ENCODE results near the gene CHIC2. TPM values are rescaled to one million over a fixed set of nuclear protein-coding genes. Genes with fewer than 3 reads are reported as not detected.

CHIC2 gene
- total RNA-seq, 1 donor = 74.3 TPM

DNA sequence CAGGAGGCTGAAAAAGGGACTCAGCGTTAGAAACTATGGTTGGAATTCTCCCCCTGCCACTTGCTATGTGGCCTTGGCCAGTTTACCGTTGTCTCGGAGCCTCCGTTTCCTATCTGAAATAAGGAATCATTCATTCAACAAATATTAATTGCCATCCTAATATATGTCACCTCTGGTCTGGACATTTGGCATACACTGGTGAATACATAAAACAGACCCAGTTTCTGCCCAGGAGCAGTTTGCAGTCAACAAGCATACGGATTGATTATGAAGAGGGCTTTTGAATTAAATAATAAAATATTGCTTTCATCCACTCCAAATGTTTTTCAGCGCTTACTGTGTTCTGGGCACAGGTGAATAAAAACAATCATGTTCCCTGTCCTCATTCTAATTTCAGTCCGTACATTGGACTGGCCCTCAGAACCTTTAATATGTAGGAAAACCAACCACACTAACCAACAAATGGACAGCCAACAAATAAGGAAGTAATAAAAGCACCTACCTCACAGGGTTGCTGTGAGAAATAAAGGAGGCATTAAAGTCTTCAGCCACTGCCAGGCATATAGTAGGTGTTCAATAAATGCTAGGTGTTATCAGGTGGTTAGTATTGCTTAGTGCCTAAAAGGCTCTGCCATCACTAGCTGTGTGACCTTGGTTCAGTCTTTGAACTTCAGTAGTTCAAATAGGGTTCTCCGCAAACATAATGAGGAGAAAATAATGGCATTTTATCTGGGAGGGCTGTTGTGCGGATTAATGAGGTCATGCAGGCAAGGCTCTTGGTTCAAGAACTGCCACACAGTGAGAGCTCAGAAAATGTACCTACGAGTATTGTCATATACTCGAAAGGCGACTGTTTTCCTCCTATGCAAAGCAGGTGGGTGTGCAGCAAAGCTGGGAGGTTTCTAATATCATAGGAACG, 28.3 kb upstream of the CHIC2 start:
- peak overlapping the region; percentile 63 for H3K4me3 ChIP-seq (ENCODE audit: low read depth, low read length)
- TF ChIP-seq, protein P1, sequence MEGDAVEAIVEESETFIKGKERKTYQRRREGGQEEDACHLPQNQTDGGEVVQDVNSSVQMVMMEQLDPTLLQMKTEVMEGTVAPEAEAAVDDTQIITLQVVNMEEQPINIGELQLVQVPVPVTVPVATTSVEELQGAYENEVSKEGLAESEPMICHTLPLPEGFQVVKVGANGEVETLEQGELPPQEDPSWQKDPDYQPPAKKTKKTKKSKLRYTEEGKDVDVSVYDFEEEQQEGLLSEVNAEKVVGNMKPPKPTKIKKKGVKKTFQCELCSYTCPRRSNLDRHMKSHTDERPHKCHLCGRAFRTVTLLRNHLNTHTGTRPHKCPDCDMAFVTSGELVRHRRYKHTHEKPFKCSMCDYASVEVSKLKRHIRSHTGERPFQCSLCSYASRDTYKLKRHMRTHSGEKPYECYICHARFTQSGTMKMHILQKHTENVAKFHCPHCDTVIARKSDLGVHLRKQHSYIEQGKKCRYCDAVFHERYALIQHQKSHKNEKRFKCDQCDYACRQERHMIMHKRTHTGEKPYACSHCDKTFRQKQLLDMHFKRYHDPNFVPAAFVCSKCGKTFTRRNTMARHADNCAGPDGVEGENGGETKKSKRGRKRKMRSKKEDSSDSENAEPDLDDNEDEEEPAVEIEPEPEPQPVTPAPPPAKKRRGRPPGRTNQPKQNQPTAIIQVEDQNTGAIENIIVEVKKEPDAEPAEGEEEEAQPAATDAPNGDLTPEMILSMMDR (IDR thresholded peaks at IDR 0.05; ENCODE audit: insufficient read depth, low read depth, low read length) = no peak
- no peak for DNase-seq (ENCODE audit: low read depth)

DNA sequence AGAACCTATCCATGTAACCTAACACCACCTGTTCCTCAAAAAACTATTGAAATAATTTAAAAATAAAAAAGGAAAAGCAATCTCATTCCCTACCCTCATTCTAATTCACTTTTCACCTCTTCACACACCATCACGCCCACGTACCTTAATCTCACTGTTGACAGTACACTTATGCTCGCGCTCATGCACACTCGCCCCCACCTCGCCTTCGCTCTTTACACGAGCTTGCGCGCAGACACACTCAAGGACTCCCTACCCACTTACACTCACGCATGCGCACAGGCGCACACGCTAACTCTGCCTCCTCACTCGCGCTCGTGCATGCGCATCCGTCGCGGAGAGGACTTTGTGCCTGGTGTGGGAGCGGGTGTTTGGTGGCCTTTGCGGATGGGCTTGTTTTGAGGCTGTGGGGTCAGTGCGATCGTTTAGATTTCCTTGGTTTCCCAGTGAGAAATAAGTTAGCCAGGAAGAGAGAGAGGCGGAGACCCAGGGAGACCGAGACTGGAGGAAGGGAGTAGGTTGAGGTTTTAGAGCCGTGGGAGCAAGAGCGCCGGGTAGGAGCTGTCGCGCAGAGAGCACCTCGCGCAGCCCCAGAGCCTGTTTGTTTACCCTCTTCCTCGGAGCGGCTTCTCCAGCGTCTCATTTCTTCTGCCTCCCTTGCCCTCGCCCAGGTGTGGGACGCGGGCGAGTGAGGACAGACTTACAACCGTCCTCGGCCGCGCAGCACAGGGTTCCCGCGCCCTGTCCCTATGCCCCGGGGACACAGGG, 27.4 kb upstream of the CHIC2 start:
- peak; percentile 78 for DNase-seq (ENCODE audit: low read depth)
- H3K4me3 ChIP-seq (ENCODE audit: low read depth, low read length) = peak overlapping the region; percentile 63
- TF ChIP-seq, protein P1 (IDR thresholded peaks at IDR 0.05; ENCODE audit: insufficient read depth, low read depth, low read length) = no peak

DNA sequence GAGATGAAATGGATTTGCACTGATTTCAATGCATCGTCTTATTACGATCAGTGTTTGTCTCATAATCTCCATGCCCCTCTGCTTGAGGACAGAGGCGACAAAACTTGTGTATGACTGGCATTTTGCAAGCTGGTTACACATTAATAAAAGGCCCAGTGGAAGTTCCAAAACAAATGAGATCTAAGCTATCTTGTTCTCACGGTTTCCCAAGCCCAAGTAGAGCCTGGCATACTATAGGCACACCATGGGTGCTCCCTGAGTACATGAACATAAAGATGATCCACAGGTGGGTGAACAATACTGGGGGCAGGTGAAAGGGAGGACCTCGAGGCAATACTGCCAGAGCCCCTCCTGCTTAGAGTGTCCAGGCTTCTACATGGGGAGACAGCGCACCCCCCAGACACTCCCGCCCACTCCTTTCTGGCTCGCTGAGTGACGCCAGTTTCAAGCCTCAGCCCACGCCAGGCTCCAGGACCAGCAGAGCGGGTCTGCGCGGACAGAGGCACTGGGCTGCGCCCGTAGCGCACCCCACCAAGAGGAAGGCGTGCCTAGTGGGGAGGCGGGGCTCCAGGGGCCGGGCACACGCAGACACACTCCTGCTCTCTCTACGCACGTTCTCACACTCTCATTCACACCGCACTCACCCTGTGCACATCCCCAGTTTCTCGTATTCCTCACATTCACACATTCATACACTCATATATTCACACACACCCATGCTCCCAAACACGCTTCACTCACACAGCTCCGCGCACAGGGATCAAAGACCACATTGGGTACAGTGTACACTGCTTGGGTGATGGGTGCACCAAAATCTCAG, 26.6 kb upstream of the CHIC2 start:
- DNase-seq (ENCODE audit: low read depth) = peak; percentile 41
- TF ChIP-seq, protein P1 (IDR thresholded peaks at IDR 0.05; ENCODE audit: insufficient read depth, low read depth, low read length) = no peak
- peak overlapping the region; percentile 63 for H3K4me3 ChIP-seq (ENCODE audit: low read depth, low read length)

DNA sequence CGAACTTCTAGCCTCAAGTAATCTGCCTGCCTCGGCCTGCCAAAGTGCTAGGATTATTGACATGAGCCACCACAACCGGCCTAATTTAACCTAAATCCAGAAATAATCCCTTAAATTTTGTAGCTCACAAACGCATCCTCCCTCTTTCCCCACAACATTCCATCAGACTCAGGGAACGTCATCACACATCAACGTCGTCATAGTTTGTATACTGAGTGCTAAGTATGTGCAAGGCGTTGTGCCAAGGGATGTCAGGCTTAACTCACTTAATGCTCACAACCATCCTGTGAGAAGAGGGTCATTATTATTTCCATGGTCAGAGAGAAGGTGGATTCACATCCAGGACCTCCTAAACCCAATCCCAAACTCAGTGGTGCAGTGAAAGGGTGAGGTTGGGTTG, 26.0 kb upstream of the CHIC2 start:
- no peak overlapping the region for H3K4me3 ChIP-seq (ENCODE audit: low read depth, low read length)
- TF ChIP-seq, protein P1 (IDR thresholded peaks at IDR 0.05; ENCODE audit: insufficient read depth, low read depth, low read length) = no peak
- no peak for DNase-seq (ENCODE audit: low read depth)

DNA sequence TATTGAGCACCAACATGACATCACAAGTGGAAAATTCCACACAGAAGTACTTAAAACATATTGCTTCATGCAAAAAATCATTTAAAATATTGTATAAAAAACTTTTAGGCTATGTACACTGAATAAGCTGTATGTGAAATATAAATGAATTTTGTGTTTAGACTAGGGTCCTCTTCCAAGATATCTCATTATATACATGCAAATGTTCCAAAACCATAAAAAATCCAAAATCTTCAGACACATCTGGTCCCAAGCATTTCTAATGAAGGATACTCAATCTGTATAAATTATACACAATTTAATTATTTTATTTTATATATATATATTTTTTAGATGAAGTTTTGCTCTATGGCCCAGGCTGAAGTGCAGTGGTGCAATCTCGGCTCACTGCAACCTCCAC, 25.5 kb upstream of the CHIC2 start:
- TF ChIP-seq, protein P1 (IDR thresholded peaks at IDR 0.05; ENCODE audit: insufficient read depth, low read depth, low read length) = no peak

DNA sequence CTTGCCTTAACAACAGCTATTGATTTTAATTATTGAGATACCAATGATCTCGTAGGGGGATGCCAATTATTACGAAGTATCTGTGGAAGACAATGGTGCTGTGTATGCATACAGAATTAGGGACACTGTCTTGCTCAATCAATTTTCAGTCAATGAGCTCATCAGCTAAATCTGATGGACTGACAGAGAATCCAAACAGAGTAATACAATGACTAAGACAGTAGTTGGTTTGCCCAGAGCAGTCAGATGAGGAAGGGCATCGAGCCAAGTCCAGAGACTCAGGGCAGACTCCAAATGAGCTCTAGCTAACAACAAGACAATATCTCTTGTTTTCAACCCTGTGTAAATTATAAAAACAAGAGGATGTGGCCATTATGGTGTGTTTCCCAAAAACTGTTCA, 20.9 kb upstream of the CHIC2 start:
- peak; percentile 71 for DNase-seq (ENCODE audit: low read depth)
- TF ChIP-seq, protein P1 (IDR thresholded peaks at IDR 0.05; ENCODE audit: insufficient read depth, low read depth, low read length) = no peak
- H3K4me3 ChIP-seq (ENCODE audit: low read depth, low read length) = no peak overlapping the region

More for the DNA sequence above, 25.5 kb upstream of the CHIC2 start:
- no peak overlapping the region for H3K4me3 ChIP-seq (ENCODE audit: low read depth, low read length)
- no peak for DNase-seq (ENCODE audit: low read depth)

Data from fibroblast of villous mesenchyme (primary cell).